OCI-LY7 (cell line): ENCODE results near the gene KLRB1. TPM values are rescaled to one million over a fixed set of nuclear protein-coding genes. Genes with fewer than 3 reads are reported as not detected.

ENCODE experiments used
- BruUV-seq: library from RNA; stranded (reverse); fragments of 400-500 nt; replicated peaks from 2 replicates; lab custom pipeline; 2021; lab: Mats Ljungman, UMichigan
- CTCF ChIA-PET: fragments of 300-600 bp; sonication (Branson Sonifier 250); formaldehyde crosslinking; loops from one replicate; lab custom pipeline; 2022; ENCODE audit warnings: antibody characterized with exemption; ENCODE audit not compliant: unreplicated experiment; lab: Charles Lee
- POLR2A ChIA-PET: fragments of 300-600 bp; sonication (Branson Sonifier 250); formaldehyde crosslinking; loops from one replicate; lab custom pipeline; 2022; ENCODE audit warnings: antibody characterized with exemption; lab: Charles Lee
- DNase-seq: peaks from one replicate; pipeline ENCODE4 v3.0.0-alpha.2; 2015; ENCODE audit warnings: low spot score
- H2AFZ ChIP-seq: fragments of 200-600 bp; sonication (generic), shearing (Covaris generic); 2 replicates; pipeline ENCODE4 v1.6.1; 2014; ENCODE audit warnings: mild to moderate bottlenecking, antibody characterized with exemption, low read length, moderate library complexity
- H3K27ac ChIP-seq: fragments of 200-600 bp; sonication (generic); 2 replicates; pipeline ENCODE4 v1.5.1; 2014; ENCODE audit warnings: mixed run types, low read depth, mild to moderate bottlenecking, moderate library complexity, low read length, inconsistent platforms; ENCODE audit not compliant: poor library complexity, severe bottlenecking
- H3K36me3 ChIP-seq: fragments of 200-600 bp; sonication (generic); 2 replicates; pipeline ENCODE4 v1.6.1; 2014; ENCODE audit warnings: mild to moderate bottlenecking, antibody characterized with exemption, low read length, moderate library complexity, mixed read lengths; ENCODE audit not compliant: insufficient read depth
- H3K4me1 ChIP-seq: fragments of 200-600 bp; sonication (generic); 2 replicates; pipeline ENCODE4 v1.5.1; 2014; ENCODE audit warnings: mild to moderate bottlenecking, low read length; ENCODE audit not compliant: insufficient read depth, poor library complexity, severe bottlenecking
- H3K4me2 ChIP-seq: fragments of 200-600 bp; sonication (generic); 2 replicates; pipeline ENCODE4 v1.6.1; 2014; ENCODE audit warnings: mild to moderate bottlenecking, low read length
- H3K4me3 ChIP-seq: fragments of 200-600 bp; sonication (generic); 2 replicates; pipeline ENCODE4 v1.5.1; 2014; ENCODE audit warnings: mild to moderate bottlenecking, low read depth, low read length; ENCODE audit not compliant: poor library complexity, severe bottlenecking
- H3K79me2 ChIP-seq: fragments of 200-600 bp; sonication (generic); 2 replicates; pipeline ENCODE4 v1.6.1; 2016; ENCODE audit warnings: low read depth, mild to moderate bottlenecking, low read length, moderate library complexity, mixed read lengths; ENCODE audit not compliant: insufficient read depth
- H3K9me2 ChIP-seq: fragments of 200-600 bp; sonication (generic); 2 replicates; pipeline ENCODE4 v1.6.1; 2016; ENCODE audit warnings: mild to moderate bottlenecking, low read length, mixed read lengths; ENCODE audit not compliant: insufficient read depth
- H3K9me3 ChIP-seq: fragments of 200-600 bp; sonication (generic); 2 replicates; pipeline ENCODE4 v1.6.1; 2014; ENCODE audit warnings: mild to moderate bottlenecking, mixed run types, low read length, mixed read lengths
- H4K20me1 ChIP-seq: fragments of 200-600 bp; sonication (generic); 2 replicates; pipeline ENCODE4 v1.6.1; 2014; ENCODE audit warnings: mild to moderate bottlenecking, antibody characterized with exemption, low read length, moderate library complexity, mixed read lengths; ENCODE audit not compliant: insufficient read depth
- EZH2phosphoT487 ChIP-seq: fragments of 200-600 bp; sonication (generic); IDR thresholded peaks from 2 replicates; pipeline ENCODE4 v1.6.1; 2018; ENCODE audit warnings: low read depth, borderline replicate concordance, mild to moderate bottlenecking, mixed run types, antibody characterized with exemption, low read length, moderate library complexity, mixed read lengths
- intact Hi-C: fragments of 100-400 bp; cut with micrococcal nuclease; formaldehyde crosslinking; loops from one replicate; pipeline ENCODE4 v1.10.0; 2022; ENCODE audit not compliant: unreplicated experiment
- total RNA-seq, 2 experiments: library from RNA; depleted of rRNA in 1 of 2; stranded (reverse); fragments of >200 nt in 1 of 2; shearing (Covaris generic) in 1 of 2; gene quantifications; 2 replicates each; pipeline ENCODE4 v1.2.3, GENCODE V29; 2014 to 2022
- TF ChIP-seq, protein P1 (sequence below): fragments of 200-600 bp; sonication (generic); conservative IDR thresholded peaks from 2 replicates; pipeline ENCODE4 v1.5.1; 2014; ENCODE audit warnings: mild to moderate bottlenecking, antibody characterized with exemption, low read length, moderate library complexity, mixed read lengths

The KLRB1 gene
- total RNA-seq, 2 experiments from 2014 or later = not detected

DNA sequence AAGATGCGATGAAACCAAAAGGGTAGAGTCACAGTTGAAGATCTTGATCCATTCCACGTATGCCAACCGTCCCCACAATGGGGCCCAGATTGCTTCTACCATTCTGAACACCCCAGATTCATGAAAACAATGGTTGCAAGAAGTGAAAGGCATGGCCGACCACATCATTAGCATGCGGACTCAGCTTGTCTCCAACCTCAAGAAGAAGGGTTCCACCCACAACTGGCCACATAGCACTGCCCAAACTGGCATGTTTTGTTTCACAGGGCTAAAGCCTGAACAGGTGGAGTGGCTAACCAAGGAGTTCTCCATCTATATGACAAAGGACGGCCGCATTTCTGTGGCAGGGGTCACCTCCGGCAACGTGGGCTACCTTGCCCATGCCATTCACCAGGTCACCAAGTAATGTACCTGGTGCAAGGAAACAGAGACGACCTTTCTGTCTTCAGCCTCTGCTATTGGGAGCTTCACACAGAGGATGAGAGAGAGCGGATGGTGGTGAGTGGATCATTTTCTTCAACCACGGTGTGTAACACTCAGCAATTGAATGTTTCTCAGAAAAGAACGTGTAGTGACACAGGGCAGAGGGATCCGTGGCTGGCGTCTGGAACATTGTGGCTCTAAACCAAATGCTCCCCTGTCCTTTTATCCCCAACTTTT lies 35.0 kb upstream of the KLRB1 start:
- Histone ChIP-seq H3K4me2 (no peak overlapping the region), H3K27ac (no peak overlapping the region), H3K9me2 (no peaks in the 10 kb centered on the region), H3K4me1 (peaks cover 25% of the 10 kb centered on the region), H2AFZ (no peak overlapping the region), H3K79me2 (no peaks in the 10 kb centered on the region; the same call in 1 of the 2 replicates), H3K36me3 (peaks cover 39% of the 10 kb centered on the region), H3K9me3 (peaks cover 43% of the 10 kb centered on the region), H3K4me3 (no peak overlapping the region), H4K20me1 (no peaks in the 10 kb centered on the region)
- no TSS peak for BruUV-seq
- intact Hi-C loops = no loop called here
- CTCF ChIA-PET = no interaction called here
- TF ChIP-seq, protein P1, sequence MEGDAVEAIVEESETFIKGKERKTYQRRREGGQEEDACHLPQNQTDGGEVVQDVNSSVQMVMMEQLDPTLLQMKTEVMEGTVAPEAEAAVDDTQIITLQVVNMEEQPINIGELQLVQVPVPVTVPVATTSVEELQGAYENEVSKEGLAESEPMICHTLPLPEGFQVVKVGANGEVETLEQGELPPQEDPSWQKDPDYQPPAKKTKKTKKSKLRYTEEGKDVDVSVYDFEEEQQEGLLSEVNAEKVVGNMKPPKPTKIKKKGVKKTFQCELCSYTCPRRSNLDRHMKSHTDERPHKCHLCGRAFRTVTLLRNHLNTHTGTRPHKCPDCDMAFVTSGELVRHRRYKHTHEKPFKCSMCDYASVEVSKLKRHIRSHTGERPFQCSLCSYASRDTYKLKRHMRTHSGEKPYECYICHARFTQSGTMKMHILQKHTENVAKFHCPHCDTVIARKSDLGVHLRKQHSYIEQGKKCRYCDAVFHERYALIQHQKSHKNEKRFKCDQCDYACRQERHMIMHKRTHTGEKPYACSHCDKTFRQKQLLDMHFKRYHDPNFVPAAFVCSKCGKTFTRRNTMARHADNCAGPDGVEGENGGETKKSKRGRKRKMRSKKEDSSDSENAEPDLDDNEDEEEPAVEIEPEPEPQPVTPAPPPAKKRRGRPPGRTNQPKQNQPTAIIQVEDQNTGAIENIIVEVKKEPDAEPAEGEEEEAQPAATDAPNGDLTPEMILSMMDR = no peak
- TF ChIP-seq EZH2phosphoT487 = no peak
- POLR2A ChIA-PET = no interaction called here
- DNase-seq = no peak

DNA sequence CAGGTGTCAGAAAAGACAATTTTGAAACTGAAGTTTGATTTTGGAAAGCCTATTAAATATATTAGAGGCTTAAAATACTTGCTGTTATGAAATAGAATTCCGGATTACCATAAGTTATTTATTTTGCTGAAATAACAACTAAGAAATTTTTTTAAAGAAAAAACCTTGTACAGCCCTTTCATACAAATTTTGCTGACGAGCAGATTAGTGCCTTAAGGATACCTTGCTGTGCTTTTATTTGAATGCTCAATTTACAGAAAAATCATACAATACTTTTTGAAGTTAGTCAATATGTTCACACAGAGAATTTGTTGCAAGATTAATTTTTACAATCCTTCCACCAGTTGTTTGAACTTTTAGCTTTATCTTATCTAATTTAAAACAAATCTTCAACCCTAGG lies 32.3 kb upstream of the KLRB1 start:
- ChIA-PET CTCF (no interaction called here), POLR2A (interaction anchor here (0.5 to 2.9 kb wide), 4 partner anchors 8 to 90 kb away, joined by 3 to 11 read pairs (median 4); partner anchors contain the start of gene CLEC2D)
- peaks cover 17% of the 10 kb centered on the region for H3K4me1 ChIP-seq

DNA sequence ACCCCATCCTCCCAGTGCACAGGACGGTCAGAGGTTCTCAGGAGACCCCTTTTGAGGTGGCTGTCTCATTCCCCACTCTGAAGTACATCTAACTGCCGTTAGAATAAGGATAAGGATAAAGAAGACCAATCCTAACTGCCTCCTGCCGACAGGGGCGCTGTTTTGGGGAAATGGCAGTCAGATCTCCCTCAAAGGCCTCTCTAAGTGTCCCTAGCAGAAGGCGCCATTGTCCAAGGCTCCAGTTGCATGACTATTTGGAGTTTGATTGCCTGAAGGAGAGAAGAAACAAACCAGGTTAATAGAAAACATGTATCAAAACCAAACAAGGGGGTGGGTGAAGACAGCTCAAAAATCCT lies 29.1 kb upstream of the KLRB1 start:
- H3K36me3 ChIP-seq = peaks cover 36% of the 10 kb centered on the region; the same call in 1 of the 2 replicates
- CTCF ChIA-PET = no interaction called here
- no peak for TF ChIP-seq EZH2phosphoT487
- TF ChIP-seq, protein P1 = no peak
- H3K79me2 ChIP-seq = no peaks in the 10 kb centered on the region
- no peak overlapping the region for H3K27ac ChIP-seq
- H3K9me2 ChIP-seq = no peaks in the 10 kb centered on the region
- intact Hi-C loops = no loop called here
- POLR2A ChIA-PET = interaction anchor here (1.6 to 2.9 kb wide), 2 partner anchors 11 kb away, joined by 11 to 13 read pairs; no protein-coding TSS in a partner anchor
- no peak overlapping the region for H3K4me2 ChIP-seq
- H3K4me1 ChIP-seq = peaks cover 32% of the 10 kb centered on the region
- no peaks in the 10 kb centered on the region for H4K20me1 ChIP-seq
- H3K9me3 ChIP-seq = peaks cover 20% of the 10 kb centered on the region; the same call in 1 of the 2 replicates
- BruUV-seq = no TSS peak
- no peak overlapping the region for H3K4me3 ChIP-seq
- no peak overlapping the region for H2AFZ ChIP-seq
- DNase-seq = no peak

More for the DNA sequence above, 32.3 kb upstream of the KLRB1 start:
- TF ChIP-seq EZH2phosphoT487 = no peak
- TF ChIP-seq, protein P1 = no peak
- BruUV-seq = no TSS peak
- H3K27ac ChIP-seq = no peak overlapping the region
- no peak overlapping the region for H3K4me3 ChIP-seq
- no peak overlapping the region for H2AFZ ChIP-seq
- no peaks in the 10 kb centered on the region for H4K20me1 ChIP-seq
- H3K36me3 ChIP-seq = peaks cover 44% of the 10 kb centered on the region
- no peaks in the 10 kb centered on the region for H3K79me2 ChIP-seq
- DNase-seq = no peak
- no peaks in the 10 kb centered on the region for H3K9me2 ChIP-seq
- no peak overlapping the region for H3K4me2 ChIP-seq
- intact Hi-C loops = no loop called here
- peaks cover 31% of the 10 kb centered on the region for H3K9me3 ChIP-seq
